ENCODE data around the gene ISYNA1. TPM values are rescaled to one million over a fixed set of nuclear protein-coding genes. Genes with fewer than 3 reads are reported as not detected.

ISYNA1 gene
- total RNA-seq, 2 donors from 2014 or later: 71.6 to 690 TPM

GRCh38 chr19:18452386-18452785 is 14.5 kb upstream of the ISYNA1 start:
- Histone ChIP-seq H3K4me3 (no peak overlapping the region), H3K9me3 (no peaks in the 10 kb centered on the region), H3K4me1 (replicated peaks) (no peaks in the 10 kb centered on the region), H3K36me3 (peaks cover 0 to 3% of the 10 kb centered on the region in 2 donors), H3K27me3 (replicated peaks; ENCODE audit: insufficient read depth) (no peaks in the 10 kb centered on the region), H3K27ac (no peak overlapping the region)
- TF ChIP-seq POLR2AphosphoS5 (IDR thresholded peaks at IDR 0.05) (no peak), POLR2A (IDR thresholded peaks at IDR 0.05) (no peak), CTCF (IDR thresholded peaks at IDR 0.05) (no peak)
- intact Hi-C loops (cut with DNase I): loop anchor here (5.0 kb wide), 1 partner anchor 120 kb away; the partner anchor contains the start of gene UBA52
- 80% methylated on average over 3 of the region's 3 CpGs for WGBS
- DNase-seq (ENCODE audit: low spot score): no peak

- H3K27me3 ChIP-seq (replicated peaks; ENCODE audit: insufficient read depth): no peaks in the 10 kb centered on the region
- H3K9me3 ChIP-seq: no peaks in the 10 kb centered on the region
- peaks cover 3 to 5% of the 10 kb centered on the region in 2 donors for H3K36me3 ChIP-seq
- 48% methylated on average over 25 of the region's 26 CpGs for WGBS
- no peak overlapping the region for H3K27ac ChIP-seq
- no peak overlapping the region for H3K4me3 ChIP-seq
- peak; percentile 78 for DNase-seq (ENCODE audit: low spot score)
- H3K4me1 ChIP-seq (replicated peaks): no peaks in the 10 kb centered on the region
- TF ChIP-seq CTCF (IDR thresholded peaks at IDR 0.05) (peak; percentile 94 to 97 (median 94)), POLR2AphosphoS5 (IDR thresholded peaks at IDR 0.05) (peak; percentile 52), POLR2A (IDR thresholded peaks at IDR 0.05) (no peak)
- intact Hi-C loops (cut with DNase I): loop anchor here (2.0 to 5.0 kb wide), 2 partner anchors 121 to 138 kb away; partner anchors contain the start of genes REX1BD and UBA52
These were observed 13.3 kb upstream of the ISYNA1 start for GRCh38 chr19:18450931-18451836.

- TF ChIP-seq POLR2A (IDR thresholded peaks at IDR 0.05) (no peak), POLR2AphosphoS5 (IDR thresholded peaks at IDR 0.05) (no peak), CTCF (IDR thresholded peaks at IDR 0.05) (no peak)
- intact Hi-C loops (cut with DNase I): loop anchor here (2.0 to 5.0 kb wide), 2 partner anchors 122 to 139 kb away; partner anchors contain the start of genes REX1BD and UBA52
- no peaks in the 10 kb centered on the region for H3K9me3 ChIP-seq
- no peaks in the 10 kb centered on the region for H3K27me3 ChIP-seq (replicated peaks; ENCODE audit: insufficient read depth)
- WGBS: 84% methylated on average over 28 of the region's 33 CpGs
- no peak overlapping the region for H3K27ac ChIP-seq
- DNase-seq (ENCODE audit: low spot score): no peak
- no peak overlapping the region for H3K4me3 ChIP-seq
- H3K4me1 ChIP-seq (replicated peaks): no peaks in the 10 kb centered on the region
- H3K36me3 ChIP-seq: peaks cover 3 to 10% of the 10 kb centered on the region in 2 donors
These were observed 12.3 kb upstream of the ISYNA1 start for GRCh38 chr19:18450021-18450930.

- no peak overlapping the region for H3K4me3 ChIP-seq
- no peak for DNase-seq (ENCODE audit: low spot score)
- no peaks in the 10 kb centered on the region for H3K4me1 ChIP-seq (replicated peaks)
- 95% methylated on average over 14 of the region's 14 CpGs for WGBS
- no peaks in the 10 kb centered on the region for H3K9me3 ChIP-seq
- TF ChIP-seq POLR2AphosphoS5 (IDR thresholded peaks at IDR 0.05) (no peak), CTCF (IDR thresholded peaks at IDR 0.05) (no peak), POLR2A (IDR thresholded peaks at IDR 0.05) (no peak)
- H3K36me3 ChIP-seq: peaks cover 3 to 10% of the 10 kb centered on the region in 2 donors
- intact Hi-C loops (cut with DNase I): loop anchor here (10.0 kb wide), 1 partner anchor 225 kb away; no protein-coding TSS in a partner anchor
- no peak overlapping the region for H3K27ac ChIP-seq
- H3K27me3 ChIP-seq (replicated peaks; ENCODE audit: insufficient read depth): no peaks in the 10 kb centered on the region
These were observed 11.6 kb upstream of the ISYNA1 start for GRCh38 chr19:18449552-18449951.

Data from prostate gland (tissue), 2 donors.